Measurements from ENCODE around the gene GRAMD4. TPM values are rescaled to one million over a fixed set of nuclear protein-coding genes. Genes with fewer than 3 reads are reported as not detected.

Gene GRAMD4
- total and polyA plus RNA-seq, 7 donors, result 11.3 to 39.3 (median 17.8) TPM

DNA sequence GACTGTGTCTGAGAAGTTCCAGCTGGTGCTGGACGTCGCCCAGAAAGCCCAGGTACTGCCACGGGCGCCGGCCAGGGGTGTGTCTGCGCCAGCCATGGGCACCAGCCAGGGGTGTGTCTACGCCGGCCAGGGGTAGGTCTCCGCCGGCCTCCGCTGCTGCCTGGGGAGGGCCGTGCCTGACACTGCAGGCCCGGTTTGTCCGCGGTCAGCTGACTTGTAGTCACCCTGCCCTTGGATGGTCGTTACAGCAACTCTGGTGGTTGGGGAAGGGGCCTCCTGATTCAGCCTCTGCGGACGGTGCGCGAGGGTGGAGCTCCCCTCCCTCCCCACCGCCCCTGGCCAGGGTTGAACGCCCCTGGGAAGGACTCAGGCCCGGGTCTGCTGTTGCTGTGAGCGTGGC lies 47.9 kb downstream of the GRAMD4 start:
- DNase-seq (no peak), ATAC-seq (no peak)
- Histone ChIP-seq H3K4me3 (no peak overlapping the region), H3K36me3 (ENCODE audit: insufficient read depth in 1 of 2, low read depth in 1 of 2) (peaks cover 0 to 69% of the 10 kb centered on the region in 2 donors), H3K27me3 (ENCODE audit: insufficient read depth in 3 of 3, low read length in 2 of 3) (no peaks in the 10 kb centered on the region), H3K9me3 (no peaks in the 10 kb centered on the region), H3K4me1 (no peaks in the 10 kb centered on the region), H3K27ac (no peak overlapping the region)
- TF ChIP-seq, protein P1, sequence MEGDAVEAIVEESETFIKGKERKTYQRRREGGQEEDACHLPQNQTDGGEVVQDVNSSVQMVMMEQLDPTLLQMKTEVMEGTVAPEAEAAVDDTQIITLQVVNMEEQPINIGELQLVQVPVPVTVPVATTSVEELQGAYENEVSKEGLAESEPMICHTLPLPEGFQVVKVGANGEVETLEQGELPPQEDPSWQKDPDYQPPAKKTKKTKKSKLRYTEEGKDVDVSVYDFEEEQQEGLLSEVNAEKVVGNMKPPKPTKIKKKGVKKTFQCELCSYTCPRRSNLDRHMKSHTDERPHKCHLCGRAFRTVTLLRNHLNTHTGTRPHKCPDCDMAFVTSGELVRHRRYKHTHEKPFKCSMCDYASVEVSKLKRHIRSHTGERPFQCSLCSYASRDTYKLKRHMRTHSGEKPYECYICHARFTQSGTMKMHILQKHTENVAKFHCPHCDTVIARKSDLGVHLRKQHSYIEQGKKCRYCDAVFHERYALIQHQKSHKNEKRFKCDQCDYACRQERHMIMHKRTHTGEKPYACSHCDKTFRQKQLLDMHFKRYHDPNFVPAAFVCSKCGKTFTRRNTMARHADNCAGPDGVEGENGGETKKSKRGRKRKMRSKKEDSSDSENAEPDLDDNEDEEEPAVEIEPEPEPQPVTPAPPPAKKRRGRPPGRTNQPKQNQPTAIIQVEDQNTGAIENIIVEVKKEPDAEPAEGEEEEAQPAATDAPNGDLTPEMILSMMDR (IDR thresholded peaks at IDR 0.05), result no peak
- intact Hi-C loops (cut with DNase I), result no loop called here
- 87 to 89% (median 88%) methylated on average over 21 to 24 of the region's 24 CpGs for WGBS, 3 donors

DNA sequence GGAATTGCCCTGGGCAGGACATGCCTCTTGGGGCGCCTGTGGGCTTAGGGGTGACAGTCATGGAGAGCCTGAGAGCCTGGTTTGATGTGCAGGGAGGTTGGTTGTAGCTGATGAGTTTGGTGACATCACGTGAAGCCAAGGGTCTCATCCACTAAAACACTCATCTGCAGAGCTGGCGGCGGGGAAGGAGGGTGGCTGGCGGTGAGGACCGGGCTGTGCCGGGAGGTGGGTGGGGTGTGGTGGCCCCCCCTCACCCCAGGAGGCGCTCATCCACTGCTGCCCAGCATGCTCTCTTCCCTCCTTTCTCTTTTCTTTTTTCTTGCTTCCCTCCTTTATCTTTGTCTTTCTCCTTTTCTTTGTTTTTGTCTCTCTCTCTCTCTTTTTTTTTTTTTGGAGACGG lies 49.0 kb downstream of the GRAMD4 start:
- H3K9me3 ChIP-seq, result no peaks in the 10 kb centered on the region
- ATAC-seq (no peak), DNase-seq (no peak)
- H3K36me3 ChIP-seq (ENCODE audit: insufficient read depth in 1 of 2, low read depth in 1 of 2), result peaks cover 0 to 70% of the 10 kb centered on the region in 2 donors
- H3K27ac ChIP-seq, result no peak overlapping the region
- intact Hi-C loops (cut with DNase I), result no loop called here
- WGBS, 3 donors, result 92 to 98% (median 93%) methylated on average over 8 to 9 of the region's 9 CpGs
- no peak overlapping the region for H3K4me3 ChIP-seq
- H3K4me1 ChIP-seq, result no peaks in the 10 kb centered on the region
- TF ChIP-seq, protein P1 (IDR thresholded peaks at IDR 0.05), result no peak
- no peaks in the 10 kb centered on the region for H3K27me3 ChIP-seq (ENCODE audit: insufficient read depth in 3 of 3, low read length in 2 of 3)

DNA sequence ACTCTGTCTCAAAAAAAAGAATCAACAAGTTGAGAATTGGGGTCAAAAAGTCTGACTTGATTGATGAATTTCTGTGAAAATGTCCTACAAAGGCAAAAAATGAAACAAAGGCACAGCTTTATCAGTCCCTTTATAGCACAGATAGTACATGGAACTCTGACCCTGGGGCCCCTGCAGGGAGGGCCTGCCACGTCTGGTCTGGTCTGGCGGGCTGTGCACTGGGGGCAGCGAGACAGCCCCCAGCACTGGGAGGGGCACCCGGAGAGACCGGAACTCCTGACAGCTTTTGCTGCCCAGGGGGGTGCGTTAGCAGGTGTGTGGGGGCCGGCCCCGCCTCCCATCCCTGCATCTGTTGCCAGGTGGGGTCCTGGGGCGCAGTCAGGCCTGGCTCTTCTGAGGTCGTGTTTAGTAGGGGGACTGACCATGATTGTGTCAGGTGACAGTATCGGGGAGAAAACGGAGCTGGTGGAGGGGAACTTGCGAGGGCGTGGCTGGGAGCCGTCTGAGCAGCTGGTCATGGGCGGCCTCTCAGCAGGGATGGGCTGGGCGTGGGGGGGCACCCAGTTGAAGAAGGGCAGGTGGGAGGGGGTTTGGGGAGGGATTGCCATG lies 51.7 kb downstream of the GRAMD4 start:
- WGBS, 3 donors, result 87 to 95% (median 88%) methylated on average over 17 of the region's 17 CpGs
- H3K9me3 ChIP-seq, result no peaks in the 10 kb centered on the region
- intact Hi-C loops (cut with DNase I), result no loop called here
- ATAC-seq, result no peak
- DNase-seq, result no peak
- TF ChIP-seq, protein P1 (IDR thresholded peaks at IDR 0.05), result no peak
- peaks cover 0 to 53% of the 10 kb centered on the region in 2 donors for H3K36me3 ChIP-seq (ENCODE audit: insufficient read depth in 1 of 2, low read depth in 1 of 2)
- H3K4me1 ChIP-seq, result peaks cover 6% of the 10 kb centered on the region
- H3K27me3 ChIP-seq (ENCODE audit: insufficient read depth in 3 of 3, low read length in 2 of 3), result no peaks in the 10 kb centered on the region
- H3K27ac ChIP-seq, result no peak overlapping the region
- H3K4me3 ChIP-seq, result no peak overlapping the region

DNA sequence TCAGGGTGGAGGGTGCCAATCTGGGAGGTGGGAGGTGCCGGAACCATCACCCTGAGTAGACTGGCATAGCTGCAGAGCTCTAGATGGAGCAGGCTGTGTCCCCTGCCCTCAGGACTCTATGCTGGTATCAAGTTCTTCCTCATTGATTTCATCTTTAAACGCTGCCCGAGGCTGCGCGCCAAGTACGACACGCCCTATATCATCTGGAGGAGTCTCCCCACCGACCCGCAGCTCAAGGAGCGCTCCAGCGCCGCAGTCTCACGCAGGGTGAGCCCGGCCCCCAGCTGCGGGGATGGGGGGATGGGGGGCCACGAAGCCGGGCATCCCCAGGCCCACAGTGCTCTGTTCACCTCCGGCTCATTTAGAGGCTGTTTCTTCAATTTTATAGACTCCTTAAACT lies 52.5 kb downstream of the GRAMD4 start:
- no peak for ATAC-seq

More for the DNA sequence above, 52.5 kb downstream of the GRAMD4 start:
- intact Hi-C loops (cut with DNase I), result no loop called here
- H3K4me1 ChIP-seq, result peaks cover 11% of the 10 kb centered on the region
- H3K27ac ChIP-seq, result no peak overlapping the region
- no peak for DNase-seq
- peaks cover 0 to 53% of the 10 kb centered on the region in 2 donors for H3K36me3 ChIP-seq (ENCODE audit: insufficient read depth in 1 of 2, low read depth in 1 of 2)
- H3K27me3 ChIP-seq (ENCODE audit: insufficient read depth in 3 of 3, low read length in 2 of 3), result no peaks in the 10 kb centered on the region
- 78 to 80% (median 79%) methylated on average over 18 of the region's 18 CpGs for WGBS, 3 donors
- no peaks in the 10 kb centered on the region for H3K9me3 ChIP-seq
- TF ChIP-seq, protein P1 (IDR thresholded peaks at IDR 0.05), result no peak
- H3K4me3 ChIP-seq, result no peak overlapping the region
